Gastrocnemius medialis (tissue), 4 donors: ENCODE results near the gene HS2ST1. TPM values are rescaled to one million over a fixed set of nuclear protein-coding genes. Genes with fewer than 3 reads are reported as not detected.

Experiments
- ATAC-seq, 2 donors: fragments of 150-250 bp; one replicate each; pipeline ENCODE4 v1.9.1; 2016
- DNase-seq, 2 donors: peaks; one replicate each; pipeline ENCODE4 v3.0.0-alpha.2; 2019
- H3K27ac ChIP-seq, 4 donors: fragments of 200-600 bp; sonication (generic); 1 replicate in 1 of 4; 2 replicates in 3 of 4; pipeline ENCODE4 v1.5.1; 2016 to 2018; ENCODE audit warnings: mild to moderate bottlenecking in 2 of 4, moderate library complexity in 1 of 4
- H3K27me3 ChIP-seq, 3 donors: fragments of 200-600 bp; sonication (generic) in 2 of 3; 1 replicate in 1 of 3; 2 replicates in 2 of 3; pipeline versions ENCODE4 v1.5.1 to v1.6.0; 2016 to 2019; ENCODE audit warnings: mild to moderate bottlenecking in 1 of 3, moderate library complexity in 1 of 3
- H3K36me3 ChIP-seq, 2 donors: fragments of 200-600 bp; sonication (generic) in 1 of 2; one replicate each; pipeline ENCODE4 v1.5.1; 2017 to 2018
- H3K4me1 ChIP-seq, 2 donors: fragments of 200-600 bp; sonication (generic) in 1 of 2; one replicate each; pipeline ENCODE4 v1.5.1; 2016 to 2017; ENCODE audit warnings: mild to moderate bottlenecking in 2 of 2
- H3K4me3 ChIP-seq, 4 donors: fragments of 200-600 bp; sonication (generic) in 3 of 4; 1 replicate in 1 of 4; 2 replicates in 3 of 4; pipeline ENCODE4 v1.5.1; 2016 to 2019; ENCODE audit warnings: mild to moderate bottlenecking in 2 of 4
- H3K9me3 ChIP-seq, 3 donors: fragments of 200-600 bp; sonication (generic) in 2 of 3; 1 replicate in 1 of 3; 2 replicates in 2 of 3; pipeline ENCODE4 v1.5.1; 2016 to 2019
- POLR2A ChIP-seq, 2 donors: fragments of 450-650 bp; IDR thresholded peaks; one replicate each; pipeline ENCODE4 v1.6.1; 2017; ENCODE audit warnings: antibody characterized with exemption in 2 of 2, mild to moderate bottlenecking in 2 of 2, moderate library complexity in 2 of 2
- in situ Hi-C, 4 donors: fragments of 200-750 bp; cut with MboI; loops; one replicate each; pipeline versions ENCODE4 v1.15.0 to v1.8.0; 2017; ENCODE audit warnings: low sequenced_read_pairs in 4 of 4
- intact Hi-C: fragments of 100-400 bp; cut with DNase I; formaldehyde crosslinking; loops from one replicate; pipeline ENCODE4 v1.15.1; 2023; ENCODE audit warnings: low total_unique reads
- total RNA-seq, 4 donors: library from RNA; depleted of rRNA; stranded (reverse); fragments of >200 nt; gene quantifications; one replicate each; pipeline versions ENCODE4 v1.1.0 to v1.2.3, GENCODE V29; 2016
- TF ChIP-seq, protein P1 (sequence below), 5 experiments: fragments of 450-650 bp in 3 of 5; fragments of 200-600 bp in 2 of 5; sonication (generic) in 2 of 5; IDR thresholded peaks in 4 of 5; conservative IDR thresholded peaks in 1 of 5; 1 replicate in 4 of 5; 2 replicates in 1 of 5; pipeline ENCODE4 v1.5.1; 2016 to 2019; ENCODE audit warnings: antibody characterized with exemption in 5 of 5, mild to moderate bottlenecking in 3 of 5, moderate library complexity in 3 of 5

HS2ST1 gene
- total RNA-seq, 4 donors from 2014 or later: 4.1 to 8.2 (median 6.8) TPM

DNA sequence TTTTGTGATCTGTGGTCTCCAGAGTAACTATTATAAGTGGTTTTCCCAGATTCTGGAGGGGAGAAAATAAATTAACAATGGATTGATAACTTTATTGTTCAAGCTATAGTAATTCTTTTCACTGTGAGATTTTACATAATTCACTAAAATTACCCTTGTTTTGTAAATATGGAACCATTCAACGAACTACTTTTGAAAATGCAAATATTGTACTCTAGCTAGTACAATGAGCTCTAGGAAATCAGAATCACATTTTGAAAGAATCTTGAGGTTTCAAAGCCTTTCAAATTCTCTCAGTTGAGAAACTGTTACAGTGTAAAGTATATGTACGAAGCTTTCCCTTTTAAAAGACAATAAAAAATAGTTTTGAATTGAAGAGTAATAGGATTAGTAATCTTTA lies 119.9 kb downstream of the HS2ST1 start:
- in situ Hi-C loops: no loop called here
- H3K9me3 ChIP-seq: no peaks in the 10 kb centered on the region
- intact Hi-C loops: no loop called here

DNA sequence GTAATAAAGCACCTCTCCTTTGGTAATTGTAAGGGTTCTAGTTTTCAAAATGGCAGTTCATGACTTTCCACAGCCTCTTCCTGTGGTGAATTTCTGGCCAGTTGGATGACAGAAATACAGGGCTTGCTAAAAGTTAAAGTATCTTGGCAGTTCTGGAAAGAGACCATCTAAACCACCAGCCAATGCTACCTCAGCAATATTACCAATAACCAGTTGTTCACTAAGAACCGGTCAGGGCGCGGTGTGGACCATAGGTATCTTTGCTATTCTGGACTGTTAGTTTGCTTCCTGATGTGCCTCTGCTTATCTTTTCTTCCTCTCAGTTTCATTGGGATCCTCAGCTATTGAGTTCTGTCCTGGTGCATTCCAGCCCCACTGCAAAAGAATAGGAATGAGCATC lies 124.7 kb downstream of the HS2ST1 start:
- no peak overlapping the region for H3K27ac ChIP-seq
- no peaks in the 10 kb centered on the region for H3K4me1 ChIP-seq
- in situ Hi-C loops (no loop called here), intact Hi-C loops (no loop called here)
- no peaks in the 10 kb centered on the region for H3K36me3 ChIP-seq
- TF ChIP-seq, protein P1, sequence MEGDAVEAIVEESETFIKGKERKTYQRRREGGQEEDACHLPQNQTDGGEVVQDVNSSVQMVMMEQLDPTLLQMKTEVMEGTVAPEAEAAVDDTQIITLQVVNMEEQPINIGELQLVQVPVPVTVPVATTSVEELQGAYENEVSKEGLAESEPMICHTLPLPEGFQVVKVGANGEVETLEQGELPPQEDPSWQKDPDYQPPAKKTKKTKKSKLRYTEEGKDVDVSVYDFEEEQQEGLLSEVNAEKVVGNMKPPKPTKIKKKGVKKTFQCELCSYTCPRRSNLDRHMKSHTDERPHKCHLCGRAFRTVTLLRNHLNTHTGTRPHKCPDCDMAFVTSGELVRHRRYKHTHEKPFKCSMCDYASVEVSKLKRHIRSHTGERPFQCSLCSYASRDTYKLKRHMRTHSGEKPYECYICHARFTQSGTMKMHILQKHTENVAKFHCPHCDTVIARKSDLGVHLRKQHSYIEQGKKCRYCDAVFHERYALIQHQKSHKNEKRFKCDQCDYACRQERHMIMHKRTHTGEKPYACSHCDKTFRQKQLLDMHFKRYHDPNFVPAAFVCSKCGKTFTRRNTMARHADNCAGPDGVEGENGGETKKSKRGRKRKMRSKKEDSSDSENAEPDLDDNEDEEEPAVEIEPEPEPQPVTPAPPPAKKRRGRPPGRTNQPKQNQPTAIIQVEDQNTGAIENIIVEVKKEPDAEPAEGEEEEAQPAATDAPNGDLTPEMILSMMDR (IDR thresholded peaks at IDR 0.05 in 4 of 5, conservative IDR thresholded peaks at IDR 0.05 in 1 of 5): no peak
- TF ChIP-seq POLR2A (IDR thresholded peaks at IDR 0.05): no peak
- no peak for DNase-seq
- no peaks in the 10 kb centered on the region for H3K9me3 ChIP-seq
- no peak for ATAC-seq
- H3K4me3 ChIP-seq: no peak overlapping the region
- H3K27me3 ChIP-seq: no peaks in the 10 kb centered on the region

More for the DNA sequence above, 119.9 kb downstream of the HS2ST1 start:
- Histone ChIP-seq H3K27me3 (no peaks in the 10 kb centered on the region), H3K4me3 (no peak overlapping the region), H3K4me1 (no peaks in the 10 kb centered on the region), H3K36me3 (no peaks in the 10 kb centered on the region), H3K27ac (no peak overlapping the region)
- ATAC-seq (no peak), DNase-seq (no peak)
- no peak for TF ChIP-seq POLR2A (IDR thresholded peaks at IDR 0.05)
- TF ChIP-seq, protein P1 (IDR thresholded peaks at IDR 0.05 in 4 of 5, conservative IDR thresholded peaks at IDR 0.05 in 1 of 5): no peak

DNA sequence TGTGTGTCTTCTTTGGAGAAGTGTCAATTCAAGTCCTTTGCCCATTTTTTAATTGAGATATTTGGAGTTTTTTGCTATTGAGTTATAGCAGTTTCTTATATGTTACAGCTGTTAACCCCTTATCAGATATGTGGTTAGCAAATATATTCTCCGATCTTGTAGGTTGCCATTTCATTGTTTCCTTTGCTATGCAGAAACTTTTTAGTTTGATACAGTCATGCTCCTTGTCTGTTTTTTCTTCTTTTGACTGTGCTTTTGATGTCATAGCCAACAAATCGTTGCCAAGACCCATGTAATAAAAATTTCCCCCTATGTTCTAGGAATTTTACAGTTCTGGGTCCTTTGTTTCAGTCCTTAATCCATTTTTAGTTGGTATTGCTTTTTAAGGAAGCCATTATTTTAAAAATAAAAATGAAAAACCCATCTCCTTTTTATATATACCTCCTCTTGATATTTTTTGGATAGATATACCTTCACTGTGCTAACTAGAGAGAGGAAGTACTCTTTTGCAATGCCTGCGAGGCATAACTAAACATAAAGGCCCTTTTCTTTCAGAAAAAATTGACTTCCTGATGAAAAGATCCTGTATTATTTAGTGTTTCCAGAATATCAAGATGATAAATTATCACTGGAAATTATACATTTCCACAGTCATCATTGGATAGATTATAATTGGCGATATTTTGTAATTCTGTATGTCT lies 127.8 kb downstream of the HS2ST1 start:
- no peaks in the 10 kb centered on the region for H3K4me1 ChIP-seq
- no peaks in the 10 kb centered on the region for H3K9me3 ChIP-seq
- H3K36me3 ChIP-seq: no peaks in the 10 kb centered on the region
- TF ChIP-seq, protein P1 (IDR thresholded peaks at IDR 0.05 in 4 of 5, conservative IDR thresholded peaks at IDR 0.05 in 1 of 5): no peak
- no peak for TF ChIP-seq POLR2A (IDR thresholded peaks at IDR 0.05)
- H3K4me3 ChIP-seq: no peak overlapping the region
- H3K27ac ChIP-seq: no peak overlapping the region
- intact Hi-C loops: no loop called here
- ATAC-seq (no peak), DNase-seq (no peak)
- no peaks in the 10 kb centered on the region for H3K27me3 ChIP-seq
- in situ Hi-C loops: no loop called here

DNA sequence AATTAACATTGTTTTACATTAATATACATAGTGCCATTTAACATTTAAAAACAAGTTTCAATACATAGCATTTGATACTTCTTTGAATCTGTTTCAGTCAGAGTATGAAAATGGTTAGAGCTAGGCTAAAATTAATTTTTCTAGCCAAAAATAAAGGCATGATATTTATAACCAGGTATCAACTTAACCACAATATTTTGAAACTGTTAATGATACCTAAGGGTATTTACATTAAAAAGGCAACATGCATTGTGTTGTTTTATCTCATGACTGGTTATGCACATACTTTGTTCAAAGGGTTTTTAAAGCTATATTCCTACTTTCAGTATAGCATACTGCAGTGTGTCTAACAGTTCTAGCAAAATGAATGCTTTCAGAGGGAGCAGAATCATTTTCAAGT lies 130.0 kb downstream of the HS2ST1 start:
- in situ Hi-C loops (no loop called here), intact Hi-C loops (no loop called here)
- Histone ChIP-seq H3K4me1 (no peaks in the 10 kb centered on the region), H3K9me3 (peaks cover 0 to 11% (median 0%) of the 10 kb centered on the region in 3 donors), H3K27ac (no peak overlapping the region), H3K36me3 (no peaks in the 10 kb centered on the region), H3K4me3 (no peak overlapping the region), H3K27me3 (no peaks in the 10 kb centered on the region)
- no peak for DNase-seq
- TF ChIP-seq, protein P1 (IDR thresholded peaks at IDR 0.05 in 4 of 5, conservative IDR thresholded peaks at IDR 0.05 in 1 of 5): no peak
- no peak for TF ChIP-seq POLR2A (IDR thresholded peaks at IDR 0.05)
- ATAC-seq: no peak

DNA sequence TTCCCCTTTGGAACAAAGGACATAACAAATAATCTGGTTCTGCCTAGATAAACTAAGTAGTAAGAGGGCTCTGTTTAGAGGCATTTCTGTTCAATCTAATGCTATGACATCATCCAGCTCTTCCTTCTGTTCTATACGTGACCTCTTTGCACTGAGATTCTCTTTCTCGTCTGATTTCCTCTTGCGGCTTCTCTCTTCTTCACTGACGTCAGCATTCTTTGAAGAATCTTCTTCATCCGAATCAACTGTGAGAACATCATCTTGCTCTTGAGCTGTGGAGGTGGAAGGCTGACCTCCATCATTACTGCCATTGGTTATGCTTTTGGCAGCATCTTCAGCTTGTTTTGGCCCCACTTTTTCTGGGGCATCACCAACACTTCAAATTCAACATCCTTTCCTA lies 130.4 kb downstream of the HS2ST1 start:
- TF ChIP-seq, protein P1 (IDR thresholded peaks at IDR 0.05 in 4 of 5, conservative IDR thresholded peaks at IDR 0.05 in 1 of 5): no peak
- TF ChIP-seq POLR2A (IDR thresholded peaks at IDR 0.05): no peak
- H3K27ac ChIP-seq: no peak overlapping the region
- H3K9me3 ChIP-seq: peaks cover 0 to 11% (median 0%) of the 10 kb centered on the region in 3 donors
- intact Hi-C loops: no loop called here
- no peak for DNase-seq
- H3K36me3 ChIP-seq: no peaks in the 10 kb centered on the region
- H3K4me1 ChIP-seq: no peaks in the 10 kb centered on the region
- H3K27me3 ChIP-seq: no peaks in the 10 kb centered on the region
- in situ Hi-C loops: no loop called here
- H3K4me3 ChIP-seq: no peak overlapping the region
- no peak for ATAC-seq
